Activated CD8-positive, alpha-beta T cell treated with anti-CD3 and anti-CD28 coated beads for 36 hours (primary cell): ENCODE results near the gene INMT. TPM values are rescaled to one million over a fixed set of nuclear protein-coding genes. Genes with fewer than 3 reads are reported as not detected.

Experiments used
- ATAC-seq: fragments of 200-7000 bp; cut with Tn5 transposase; one replicate; pipeline ENCODE4 v1.10.0; 2021; ENCODE audit warnings: mild to moderate bottlenecking, moderate library complexity
- CTCF ChIA-PET: fragments of 350-600 bp; sonication (Branson Sonifier 250); formaldehyde crosslinking; loops from one replicate; lab custom pipeline; 2021; ENCODE audit warnings: antibody characterized with exemption; lab: Charles Lee
- POLR2A ChIA-PET: fragments of 350-600 bp; sonication (Branson Sonifier 250); formaldehyde crosslinking; loops from one replicate; lab custom pipeline; 2021; ENCODE audit warnings: antibody characterized with exemption; lab: Charles Lee
- DNase-seq: peaks from one replicate; pipeline ENCODE4 v3.0.0-alpha.2; 2020
- H3K27ac Mint-ChIP-seq: one replicate; pipeline ENCODE4 v1.8.0; 2021; ENCODE audit warnings: mild to moderate bottlenecking, mixed read lengths
- H3K27me3 Mint-ChIP-seq: one replicate; pipeline ENCODE4 v1.8.0; 2021; ENCODE audit warnings: mixed read lengths
- H3K36me3 Mint-ChIP-seq: one replicate; pipeline ENCODE4 v1.8.0; 2021; ENCODE audit warnings: low read depth, mixed read lengths
- H3K4me1 Mint-ChIP-seq: one replicate; pipeline ENCODE4 v1.8.0; 2021; ENCODE audit warnings: low read depth, mixed read lengths
- H3K4me3 Mint-ChIP-seq: one replicate; pipeline ENCODE4 v1.8.0; 2021; ENCODE audit warnings: mild to moderate bottlenecking, moderate library complexity, mixed read lengths
- H3K9me3 Mint-ChIP-seq: one replicate; pipeline ENCODE4 v1.8.0; 2021; ENCODE audit warnings: mixed read lengths
- intact Hi-C: fragments of 100-400 bp; cut with micrococcal nuclease; formaldehyde crosslinking; loops from one replicate; pipeline ENCODE4 v1.10.0; 2022
- total RNA-seq, 2 experiments: library from RNA; stranded (reverse); gene quantifications; one replicate each; pipeline ENCODE4 v1.2.3, GENCODE V29; 2021
- TF ChIP-seq, protein P1 (sequence below): fragments of 200-600 bp; IDR thresholded peaks from one replicate; pipeline ENCODE4 v1.8.0; 2022; ENCODE audit warnings: antibody characterized with exemption, mild to moderate bottlenecking

Gene INMT
- total RNA-seq, 2 experiments from 2014 or later, result not detected

GRCh38 chr7:30776971-30777370 is 25.0 kb downstream of the INMT start:
- POLR2A ChIA-PET, result interaction anchor here (0.6 kb wide), 1 partner anchor 14 kb away, joined by 3 read pairs; no protein-coding TSS in a partner anchor
- Mint-ChIP-seq H3K9me3 (no peaks in the 10 kb centered on the region), H3K4me1 (peaks cover 3% of the 10 kb centered on the region), H3K4me3 (no peak overlapping the region), H3K27ac (no peak overlapping the region), H3K36me3 (no peaks in the 10 kb centered on the region), H3K27me3 (no peaks in the 10 kb centered on the region)
- intact Hi-C loops, result no loop called here
- ATAC-seq, result no peak
- TF ChIP-seq, protein P1, sequence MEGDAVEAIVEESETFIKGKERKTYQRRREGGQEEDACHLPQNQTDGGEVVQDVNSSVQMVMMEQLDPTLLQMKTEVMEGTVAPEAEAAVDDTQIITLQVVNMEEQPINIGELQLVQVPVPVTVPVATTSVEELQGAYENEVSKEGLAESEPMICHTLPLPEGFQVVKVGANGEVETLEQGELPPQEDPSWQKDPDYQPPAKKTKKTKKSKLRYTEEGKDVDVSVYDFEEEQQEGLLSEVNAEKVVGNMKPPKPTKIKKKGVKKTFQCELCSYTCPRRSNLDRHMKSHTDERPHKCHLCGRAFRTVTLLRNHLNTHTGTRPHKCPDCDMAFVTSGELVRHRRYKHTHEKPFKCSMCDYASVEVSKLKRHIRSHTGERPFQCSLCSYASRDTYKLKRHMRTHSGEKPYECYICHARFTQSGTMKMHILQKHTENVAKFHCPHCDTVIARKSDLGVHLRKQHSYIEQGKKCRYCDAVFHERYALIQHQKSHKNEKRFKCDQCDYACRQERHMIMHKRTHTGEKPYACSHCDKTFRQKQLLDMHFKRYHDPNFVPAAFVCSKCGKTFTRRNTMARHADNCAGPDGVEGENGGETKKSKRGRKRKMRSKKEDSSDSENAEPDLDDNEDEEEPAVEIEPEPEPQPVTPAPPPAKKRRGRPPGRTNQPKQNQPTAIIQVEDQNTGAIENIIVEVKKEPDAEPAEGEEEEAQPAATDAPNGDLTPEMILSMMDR, result no peak
- no peak for DNase-seq
- CTCF ChIA-PET, result no interaction called here

GRCh38 chr7:30778255-30779025 is 26.5 kb downstream of the INMT start:
- Mint-ChIP-seq H3K4me1 (no peaks in the 10 kb centered on the region), H3K27ac (no peak overlapping the region), H3K36me3 (peaks cover 2% of the 10 kb centered on the region), H3K9me3 (no peaks in the 10 kb centered on the region), H3K27me3 (no peaks in the 10 kb centered on the region), H3K4me3 (no peak overlapping the region)
- TF ChIP-seq, protein P1, result no peak
- ChIA-PET POLR2A (no interaction called here), CTCF (no interaction called here)
- intact Hi-C loops, result no loop called here
- ATAC-seq, result no peak
- no peak for DNase-seq

DNA sequence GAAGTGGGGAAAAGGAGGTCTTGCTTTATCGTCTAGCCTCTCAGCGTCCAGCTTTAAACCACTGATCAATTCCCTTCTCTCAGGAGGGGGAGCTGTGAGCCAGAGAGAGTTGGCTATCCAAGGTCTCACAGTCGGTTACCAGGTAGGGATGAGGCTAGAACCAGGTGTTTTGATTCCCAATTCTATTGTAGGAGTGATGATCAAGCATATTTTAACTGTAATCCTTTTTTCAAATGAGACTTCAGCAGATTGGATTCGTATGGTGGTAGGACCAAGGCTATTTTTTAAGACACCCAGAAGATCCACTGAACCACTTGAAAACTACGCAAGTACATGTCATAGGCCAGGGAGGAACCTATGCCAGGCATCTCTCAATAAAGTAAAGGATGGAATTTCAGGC is 27.6 kb downstream of the INMT start:
- TF ChIP-seq, protein P1, result no peak
- Mint-ChIP-seq H3K27ac (no peak overlapping the region), H3K36me3 (peaks cover 2% of the 10 kb centered on the region), H3K9me3 (no peaks in the 10 kb centered on the region), H3K4me1 (no peaks in the 10 kb centered on the region), H3K27me3 (no peaks in the 10 kb centered on the region), H3K4me3 (no peak overlapping the region)
- CTCF ChIA-PET, result no interaction called here
- POLR2A ChIA-PET, result interaction anchor here (1.4 kb wide), 1 partner anchor 8 kb away, joined by 4 read pairs; the partner anchor contains the start of gene MINDY4
- DNase-seq (no peak), ATAC-seq (no peak)
- intact Hi-C loops, result no loop called here

GRCh38 chr7:30780941-30781340 is 29.0 kb downstream of the INMT start:
- TF ChIP-seq, protein P1, result no peak

GRCh38 chr7:30782690-30783089 is 30.8 kb downstream of the INMT start:
- TF ChIP-seq, protein P1, result no peak
- ChIA-PET CTCF (interaction anchor here (0.6 kb wide), 1 partner anchor 8 kb away, joined by 3 read pairs; no protein-coding TSS in a partner anchor), POLR2A (interaction anchor here (1.0 kb wide), 1 partner anchor 9 kb away, joined by 4 read pairs; no protein-coding TSS in a partner anchor)
- Mint-ChIP-seq H3K4me3 (no peak overlapping the region), H3K4me1 (no peaks in the 10 kb centered on the region), H3K27ac (no peak overlapping the region), H3K36me3 (peaks cover 2% of the 10 kb centered on the region), H3K27me3 (no peaks in the 10 kb centered on the region), H3K9me3 (no peaks in the 10 kb centered on the region)
- intact Hi-C loops, result no loop called here
- ATAC-seq (no peak), DNase-seq (no peak)

More at GRCh38 chr7:30780941-30781340, 29.0 kb downstream of the INMT start:
- Mint-ChIP-seq H3K36me3 (peaks cover 2% of the 10 kb centered on the region), H3K4me3 (no peak overlapping the region), H3K4me1 (no peaks in the 10 kb centered on the region), H3K27ac (no peak overlapping the region), H3K9me3 (no peaks in the 10 kb centered on the region), H3K27me3 (no peaks in the 10 kb centered on the region)
- DNase-seq (no peak), ATAC-seq (no peak)
- intact Hi-C loops, result no loop called here
- ChIA-PET CTCF (no interaction called here), POLR2A (interaction anchor here (1.2 to 1.4 kb wide), 2 partner anchors 8 to 9 kb away, joined by 4 read pairs; partner anchors contain the start of gene MINDY4)
